AG08395 (cell line): Measurements from ENCODE around the gene CTSF.

ENCODE experiments used
- DNase-seq: peaks from one replicate; pipeline ENCODE4 v3.0.0; 2012; ENCODE audit warnings: mixed read lengths, low spot score

CTSF gene

GRCh38 chr11:66532784-66533183 is 35.6 kb downstream of the CTSF start:
- no peak for DNase-seq

- DNase-seq = no peak
Observed at GRCh38 chr11:66531841-66532240, 36.6 kb downstream of the CTSF start.

- no peak for DNase-seq
Observed at GRCh38 chr11:66530927-66531709, 37.3 kb downstream of the CTSF start.

GRCh38 chr11:66529655-66530054 is 38.8 kb downstream of the CTSF start:
- DNase-seq = no peak

- no peak for DNase-seq
Observed at GRCh38 chr11:66529069-66529468, 39.3 kb downstream of the CTSF start.

GRCh38 chr11:66524304-66525040 is 43.9 kb downstream of the CTSF start:
- DNase-seq = no peak

- no peak for DNase-seq
Observed at GRCh38 chr11:66523611-66524010, 44.8 kb downstream of the CTSF start.
